H1 (cell line): ENCODE data around the gene PDZD2. TPM values are rescaled to one million over a fixed set of nuclear protein-coding genes. Genes with fewer than 3 reads are reported as not detected.

ENCODE experiments used
- CTCF ChIA-PET: fragments of 300-600 bp; sonication (Branson Sonifier 250); formaldehyde crosslinking; loops from one replicate; lab custom pipeline; 2021; ENCODE audit not compliant: partially characterized antibody; lab: Charles Lee
- POLR2A ChIA-PET: fragments of 300-600 bp; sonication (Branson Sonifier 250); formaldehyde crosslinking; loops from one replicate; lab custom pipeline; 2021; ENCODE audit warnings: inconsistent platforms; ENCODE audit not compliant: partially characterized antibody; lab: Charles Lee
- DNase-seq, 2 experiments: peaks; one replicate each; pipeline versions ENCODE4 v3.0.0 to v3.0.0-alpha.2; 2010 to 2022; ENCODE audit warnings: low spot score in 2 of 2, low read depth in 1 of 2, mixed read lengths in 1 of 2
- FAIRE-seq: peaks from 2 replicates; lab custom pipeline; 2011; peaks lifted over from hg19 to GRCh38; lab: Jason Lieb, UNC
- H2AFZ ChIP-seq: 2 replicates; pipeline ENCODE4 v1.8.1; 2012; ENCODE audit warnings: low read length, inconsistent platforms
- H2AK5ac ChIP-seq: 2 replicates; pipeline ENCODE4 v1.6.1; 2013; ENCODE audit warnings: low read depth, low read length
- H2BK120ac ChIP-seq: replicated peaks from 2 replicates; pipeline ENCODE3; 2013; ENCODE audit warnings: low read depth, low read length, inconsistent platforms
- H2BK12ac ChIP-seq: 2 replicates; pipeline ENCODE4 v1.6.1; 2013; ENCODE audit warnings: low read depth, low read length
- H2BK15ac ChIP-seq: 2 replicates; pipeline ENCODE4 v1.6.1; 2013; ENCODE audit warnings: low read length
- H2BK20ac ChIP-seq: 2 replicates; pipeline ENCODE4 v1.6.1; 2013; ENCODE audit warnings: low read length
- H2BK5ac ChIP-seq: 2 replicates; pipeline ENCODE4 v1.6.1; 2013; ENCODE audit warnings: low read depth, low read length
- H3K14ac ChIP-seq: 2 replicates; pipeline ENCODE4 v1.6.1; 2013; ENCODE audit warnings: inconsistent platforms; ENCODE audit not compliant: insufficient read length
- H3K18ac ChIP-seq: 2 replicates; pipeline ENCODE4 v1.6.1; 2013; ENCODE audit warnings: low read length; ENCODE audit errors: extremely low read depth
- H3K23ac ChIP-seq: 2 replicates; pipeline ENCODE4 v1.6.1; 2013; ENCODE audit warnings: inconsistent platforms; ENCODE audit not compliant: insufficient read length
- H3K23me2 ChIP-seq: 2 replicates; pipeline ENCODE4 v1.6.1; 2013; ENCODE audit warnings: low read depth, low read length
- H3K27ac ChIP-seq: 2 replicates; pipeline ENCODE4 v1.6.1; 2011; ENCODE audit warnings: low read depth, low read length, inconsistent platforms
- H3K27me3 ChIP-seq, 4 experiments: replicated peaks in 1 of 4; 1 replicate in 1 of 4; 2 replicates in 3 of 4; pipeline versions ENCODE4 v1.6.1 to v1.8.1; 2011 to 2013; ENCODE audit warnings: low read length in 3 of 4, mild to moderate bottlenecking in 3 of 4, inconsistent platforms in 2 of 4, mixed read lengths in 2 of 4, moderate library complexity in 1 of 4; ENCODE audit not compliant: control insufficient read depth in 3 of 4, insufficient read depth in 3 of 4; ENCODE audit errors: extremely low read depth in 1 of 4
- H3K36me3 ChIP-seq, 4 experiments: 2 replicates each; pipeline versions ENCODE4 v1.6.1 to v1.8.1; 2011 to 2013; ENCODE audit warnings: mild to moderate bottlenecking in 4 of 4, low read length in 3 of 4, moderate library complexity in 2 of 4, control low read depth in 1 of 4, inconsistent platforms in 1 of 4; ENCODE audit not compliant: insufficient read depth in 4 of 4, control insufficient read depth in 2 of 4
- H3K4ac ChIP-seq: replicated peaks from 2 replicates; pipeline ENCODE3; 2013; ENCODE audit warnings: low read length, low read depth, mixed read lengths, inconsistent platforms; ENCODE audit not compliant: insufficient read length
- H3K4me1 ChIP-seq, 4 experiments: replicated peaks in 1 of 4; 1 replicate in 1 of 4; 2 replicates in 3 of 4; pipeline versions ENCODE4 v1.6.1 to v1.8.1; 2011 to 2013; ENCODE audit warnings: low read length in 3 of 4, inconsistent platforms in 2 of 4, mixed read lengths in 1 of 4; ENCODE audit not compliant: insufficient read depth in 4 of 4, control insufficient read depth in 3 of 4
- H3K4me2 ChIP-seq, 2 experiments: 2 replicates each; pipeline versions ENCODE4 v1.6.1 to v1.8.1; 2011 to 2013; ENCODE audit warnings: low read depth in 2 of 2, low read length in 2 of 2, control low read depth in 1 of 2, inconsistent platforms in 1 of 2, mild to moderate bottlenecking in 1 of 2; ENCODE audit not compliant: insufficient read depth in 1 of 2
- H3K4me3 ChIP-seq, 4 experiments: fragments of 200-600, 300-600 bp in 1 of 4; sonication (generic), shearing (Covaris generic), sonication (Bioruptor Twin) in 1 of 4; 2 replicates each; pipeline versions ENCODE4 v1.5.1 to v1.8.1; 2011 to 2016; ENCODE audit warnings: low read length in 4 of 4, low read depth in 3 of 4, control low read depth in 2 of 4, inconsistent platforms in 2 of 4, mild to moderate bottlenecking in 2 of 4, mixed read lengths in 1 of 4, moderate library complexity in 1 of 4; ENCODE audit not compliant: insufficient read depth in 2 of 4; ENCODE audit errors: extremely low read depth in 1 of 4
- H3K56ac ChIP-seq: replicated peaks from 2 replicates; pipeline ENCODE3; 2013; ENCODE audit warnings: low read depth, mild to moderate bottlenecking, mixed read lengths, low read length, inconsistent platforms; ENCODE audit not compliant: insufficient read length
- H3K79me1 ChIP-seq: 2 replicates; pipeline ENCODE4 v1.6.1; 2013; ENCODE audit warnings: low read depth, low read length, control low read depth
- H3K79me2 ChIP-seq, 2 experiments: 2 replicates each; pipeline versions ENCODE4 v1.6.1 to v1.8.1; 2012 to 2013; ENCODE audit warnings: low read length in 2 of 2, mild to moderate bottlenecking in 2 of 2, inconsistent platforms in 1 of 2; ENCODE audit not compliant: insufficient read depth in 2 of 2, control insufficient read depth in 1 of 2
- H3K9ac ChIP-seq, 4 experiments: replicated peaks in 1 of 4; 1 replicate in 1 of 4; 2 replicates in 3 of 4; pipeline versions ENCODE4 v1.6.1 to v1.8.1; 2011 to 2013; ENCODE audit warnings: low read depth in 3 of 4, low read length in 3 of 4, control low read depth in 2 of 4, mild to moderate bottlenecking in 2 of 4, moderate library complexity in 2 of 4, inconsistent platforms in 1 of 4; ENCODE audit errors: extremely low read depth in 1 of 4
- H3K9me3 ChIP-seq, 2 experiments: 2 replicates each; pipeline versions ENCODE4 v1.6.1 to v1.8.1; 2012 to 2013; ENCODE audit warnings: mild to moderate bottlenecking in 2 of 2, moderate library complexity in 2 of 2, control low read depth in 1 of 2, inconsistent platforms in 1 of 2, low read depth in 1 of 2, low read length in 1 of 2, mixed read lengths in 1 of 2; ENCODE audit not compliant: insufficient read depth in 2 of 2
- H4K20me1 ChIP-seq, 2 experiments: replicated peaks in 1 of 2; 2 replicates each; pipeline versions ENCODE3 to v1.8.1; 2011 to 2013; ENCODE audit warnings: inconsistent platforms in 2 of 2, low read length in 2 of 2, mild to moderate bottlenecking in 1 of 2; ENCODE audit not compliant: insufficient read depth in 2 of 2, control insufficient read depth in 1 of 2
- H4K5ac ChIP-seq: 2 replicates; pipeline ENCODE4 v1.6.1; 2013; ENCODE audit warnings: low read length, low read depth, mixed read lengths, inconsistent platforms; ENCODE audit not compliant: insufficient read length
- H4K8ac ChIP-seq: 2 replicates; pipeline ENCODE4 v1.8.0; 2013; ENCODE audit warnings: mild to moderate bottlenecking, moderate library complexity, low read length, inconsistent platforms; ENCODE audit not compliant: insufficient read depth; ENCODE audit errors: extremely low read depth
- H4K91ac ChIP-seq: replicated peaks from 2 replicates; pipeline ENCODE3; 2013; ENCODE audit warnings: low read length, mixed read lengths, inconsistent platforms; ENCODE audit not compliant: insufficient read length
- BACH1 ChIP-seq: IDR thresholded peaks from 2 replicates; pipeline ENCODE4 v1.6.1; 2012; ENCODE audit warnings: low read length, improper control_type of control experiment
- CHD2 ChIP-seq: IDR thresholded peaks from 2 replicates; pipeline ENCODE4 v1.6.1; 2012; ENCODE audit warnings: low read length, improper control_type of control experiment
- GTF2F1 ChIP-seq: IDR thresholded peaks from 2 replicates; pipeline ENCODE4 v1.6.1; 2012; ENCODE audit warnings: low read depth, low read length, improper control_type of control experiment, borderline replicate concordance
- WGBS, 2 experiments: shearing (Covaris generic) in 1 of 2; methylation state at CpG; one replicate each; pipeline versions ENCODE4 v1.1.6 to v1.1.7; 2013 to 2015; ENCODE audit warnings: low lambda C conversion rate in 2 of 2, mixed read lengths in 2 of 2, inconsistent platforms in 1 of 2, low coverage in 1 of 2, missing lambda C conversion rate in 1 of 2; ENCODE audit not compliant: insufficient replicate concordance in 2 of 2, insufficient coverage in 1 of 2, insufficient read length in 1 of 2; ENCODE audit errors: extremely low coverage in 1 of 2, missing lambda C conversion rate in 1 of 2; 5-methylcytosine and 5-hydroxymethylcytosine counted together
- polyA plus RNA-seq, 7 experiments: library from polyadenylated mRNA; depleted of rRNA in 3 of 7; stranded (reverse) in 5 of 7; unstranded in 2 of 7; fragments of >200 nt in 5 of 7; fragments of 200-250 nt in 2 of 7; gene quantifications; 1 replicate in 5 of 7; 2 replicates in 1 of 7; 4 replicates in 1 of 7; pipeline versions ENCODE4 v1.2.1 to v1.2.3, GENCODE V29; 2011 to 2013; ENCODE audit warnings: missing spikeins in 2 of 7, mixed read lengths in 2 of 7
- total RNA-seq: library from RNA; stranded (reverse); fragmentation: NEBNext Ultra II Directional; extraction: Animal tissue kit (Norgen Biotek cat#: 25700); gene quantifications from 2 replicates; pipeline ENCODE4 v1.2.1, GENCODE V29; 2021

The PDZD2 gene
- total and polyA plus RNA-seq, 2 of the 8 experiments (the other 6 are each of a cell fraction or from before 2014, with no cell fraction given), result 1.2 to 6.8 TPM

DNA sequence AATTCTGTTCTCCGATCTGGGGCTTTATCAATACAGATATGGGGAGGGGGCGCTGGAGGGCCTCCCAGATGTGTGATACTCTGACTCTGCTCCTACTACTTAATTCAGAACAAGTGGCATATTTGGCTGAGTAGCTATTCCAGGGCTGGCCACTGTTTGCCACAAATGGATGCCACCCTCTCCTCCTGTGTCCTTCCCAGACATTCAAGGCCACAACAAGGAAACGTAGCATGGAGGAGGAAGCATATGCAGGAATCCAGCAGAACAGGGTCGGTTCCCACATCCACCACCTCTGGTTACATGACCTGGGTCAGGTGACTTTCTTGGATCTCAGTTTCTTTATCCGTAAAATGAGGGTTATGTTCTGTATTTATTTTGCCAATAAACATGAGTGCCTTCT lies 404.2 kb downstream of the PDZD2 start:
- peak overlapping the region; percentile 87; the same call in 1 of the 2 replicates for H2BK12ac ChIP-seq
- H3K23ac ChIP-seq, result no peak overlapping the region
- no peak overlapping the region for H3K4me2 ChIP-seq
- no peak overlapping the region for H3K4ac ChIP-seq
- FAIRE-seq, result no peak
- ChIA-PET CTCF (interaction anchor here (0.8 to 0.9 kb wide), 2 partner anchors 34 to 50 kb away, joined by 3 to 4 read pairs; no protein-coding TSS in a partner anchor), POLR2A (no interaction called here)
- H2BK5ac ChIP-seq, result no peak overlapping the region
- no peak overlapping the region for H3K4me3 ChIP-seq
- TF ChIP-seq CHD2, result no peak
- TF ChIP-seq GTF2F1, result no peak
- TF ChIP-seq BACH1, result no peak
- H2BK15ac ChIP-seq, result no peak overlapping the region
- H4K20me1 ChIP-seq, result no peaks in the 10 kb centered on the region
- H3K56ac ChIP-seq, result no peak overlapping the region
- WGBS, 2 experiments, result 89% methylated on average over 5 of the region's 5 CpGs; no CpG with 5 or more reads in 1 of the 2 experiments
- no peak overlapping the region for H4K5ac ChIP-seq
- no peaks in the 10 kb centered on the region for H3K23me2 ChIP-seq
- peak overlapping the region; percentile 78 for H4K91ac ChIP-seq
- H2BK20ac ChIP-seq, result 0 out of 2 replicates have a peak overlapping the region, but pooled peaks have one; percentile 61
- no peak overlapping the region for H4K8ac ChIP-seq
- no peaks in the 10 kb centered on the region for H3K4me1 ChIP-seq
- H2BK120ac ChIP-seq, result no peak overlapping the region
- no peaks in the 10 kb centered on the region for H3K79me1 ChIP-seq
- H3K9ac ChIP-seq, result no peak overlapping the region
- H3K27me3 ChIP-seq, result no peaks in the 10 kb centered on the region
- H2AFZ ChIP-seq, result no peak overlapping the region
- H3K14ac ChIP-seq, result no peak overlapping the region
- no peak overlapping the region for H3K27ac ChIP-seq
- no peak for DNase-seq
- H3K36me3 ChIP-seq, result peaks cover 0 to 18% (median 0%) of the 10 kb centered on the region in 4 experiments; a peak in 3 of 8 replicates
- H3K9me3 ChIP-seq, result peaks cover 7 to 27% of the 10 kb centered on the region in 2 experiments; a peak in 3 of 4 replicates
- no peak overlapping the region; the same call in 1 of the 2 replicates for H3K18ac ChIP-seq
- H2AK5ac ChIP-seq, result no peak overlapping the region
- no peaks in the 10 kb centered on the region for H3K79me2 ChIP-seq
